Measurements from ENCODE around the gene ITPKB. TPM values are rescaled to one million over a fixed set of nuclear protein-coding genes. Genes with fewer than 3 reads are reported as not detected.

Gene ITPKB
- total RNA-seq, 1 donor from 2014 or later = 9.8 TPM

GRCh38 chr1:226638608-226639007 is 100.5 kb downstream of the ITPKB start:
- Mint-ChIP-seq H3K4me1 (ENCODE audit: low read depth) (no peaks in the 10 kb centered on the region), H3K27me3 (no peaks in the 10 kb centered on the region), H3K9me3 (ENCODE audit: low read depth) (no peaks in the 10 kb centered on the region), H3K36me3 (ENCODE audit: insufficient read depth) (peaks cover 3% of the 10 kb centered on the region), H3K4me3 (ENCODE audit: low read depth) (no peak overlapping the region), H3K27ac (no peak overlapping the region)
- TF ChIP-seq CTCF (IDR thresholded peaks at IDR 0.05; ENCODE audit: unreplicated experiment) = no peak
- no peak for DNase-seq (ENCODE audit: low spot score, unreplicated experiment)

- Mint-ChIP-seq H3K27ac (no peak overlapping the region), H3K27me3 (no peaks in the 10 kb centered on the region), H3K36me3 (ENCODE audit: insufficient read depth) (peaks cover 3% of the 10 kb centered on the region), H3K9me3 (ENCODE audit: low read depth) (no peaks in the 10 kb centered on the region), H3K4me1 (ENCODE audit: low read depth) (no peaks in the 10 kb centered on the region), H3K4me3 (ENCODE audit: low read depth) (no peak overlapping the region)
- no peak for TF ChIP-seq CTCF (IDR thresholded peaks at IDR 0.05; ENCODE audit: unreplicated experiment)
- DNase-seq (ENCODE audit: low spot score, unreplicated experiment) = no peak
Measured at GRCh38 chr1:226638001-226638601, 101.0 kb downstream of the ITPKB start.

- TF ChIP-seq CTCF (IDR thresholded peaks at IDR 0.05; ENCODE audit: unreplicated experiment) = peak; percentile 36
- no peak for DNase-seq (ENCODE audit: low spot score, unreplicated experiment)
Measured at GRCh38 chr1:226637147-226637935, 101.7 kb downstream of the ITPKB start.

GRCh38 chr1:226636847-226637096 is 102.3 kb downstream of the ITPKB start:
- Mint-ChIP-seq H3K27me3 (no peaks in the 10 kb centered on the region), H3K27ac (no peak overlapping the region), H3K9me3 (ENCODE audit: low read depth) (no peaks in the 10 kb centered on the region), H3K4me1 (ENCODE audit: low read depth) (no peaks in the 10 kb centered on the region), H3K36me3 (ENCODE audit: insufficient read depth) (peaks cover 3% of the 10 kb centered on the region), H3K4me3 (ENCODE audit: low read depth) (no peak overlapping the region)
- DNase-seq (ENCODE audit: low spot score, unreplicated experiment) = no peak
- TF ChIP-seq CTCF (IDR thresholded peaks at IDR 0.05; ENCODE audit: unreplicated experiment) = no peak

More at GRCh38 chr1:226637147-226637935, 101.7 kb downstream of the ITPKB start:
- no peaks in the 10 kb centered on the region for H3K4me1 Mint-ChIP-seq (ENCODE audit: low read depth)
- peaks cover 3% of the 10 kb centered on the region for H3K36me3 Mint-ChIP-seq (ENCODE audit: insufficient read depth)
- no peak overlapping the region for H3K27ac Mint-ChIP-seq
- H3K9me3 Mint-ChIP-seq (ENCODE audit: low read depth) = no peaks in the 10 kb centered on the region
- no peak overlapping the region for H3K4me3 Mint-ChIP-seq (ENCODE audit: low read depth)
- no peaks in the 10 kb centered on the region for H3K27me3 Mint-ChIP-seq

GRCh38 chr1:226635456-226635941 is 103.6 kb downstream of the ITPKB start:
- no peak for DNase-seq (ENCODE audit: low spot score, unreplicated experiment)
- TF ChIP-seq CTCF (IDR thresholded peaks at IDR 0.05; ENCODE audit: unreplicated experiment) = no peak
- Mint-ChIP-seq H3K36me3 (ENCODE audit: insufficient read depth) (peaks cover 3% of the 10 kb centered on the region), H3K27ac (no peak overlapping the region), H3K4me3 (ENCODE audit: low read depth) (no peak overlapping the region), H3K9me3 (ENCODE audit: low read depth) (no peaks in the 10 kb centered on the region), H3K4me1 (ENCODE audit: low read depth) (no peaks in the 10 kb centered on the region), H3K27me3 (no peaks in the 10 kb centered on the region)
